ENCODE results near the gene IMPDH1.
A peak's percentile ranks its signal among the peaks of the same experiment; 100 is the strongest.

Gene IMPDH1

DNA sequence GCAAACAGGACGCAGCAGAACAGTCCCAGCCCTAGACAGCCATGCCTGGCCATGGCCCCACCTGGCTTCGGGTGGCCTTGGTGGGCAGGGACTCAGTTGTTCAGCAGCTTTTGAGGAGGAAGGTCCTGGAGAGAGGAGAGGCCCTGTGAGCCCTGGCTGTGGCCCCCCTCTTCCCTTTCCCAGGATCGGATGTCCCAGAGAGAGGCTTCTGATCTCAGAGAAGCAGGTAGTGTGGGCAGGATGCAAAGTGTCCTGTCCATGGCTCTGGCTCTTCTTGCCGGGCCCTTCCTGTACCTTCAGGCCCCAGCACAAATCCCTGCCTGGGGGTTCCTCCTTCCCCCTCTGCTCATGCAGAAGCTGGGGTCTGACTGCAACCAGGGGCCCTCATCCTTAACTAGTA is 49.8 kb downstream of the IMPDH1 start:
- no peak for DNase-seq

DNA sequence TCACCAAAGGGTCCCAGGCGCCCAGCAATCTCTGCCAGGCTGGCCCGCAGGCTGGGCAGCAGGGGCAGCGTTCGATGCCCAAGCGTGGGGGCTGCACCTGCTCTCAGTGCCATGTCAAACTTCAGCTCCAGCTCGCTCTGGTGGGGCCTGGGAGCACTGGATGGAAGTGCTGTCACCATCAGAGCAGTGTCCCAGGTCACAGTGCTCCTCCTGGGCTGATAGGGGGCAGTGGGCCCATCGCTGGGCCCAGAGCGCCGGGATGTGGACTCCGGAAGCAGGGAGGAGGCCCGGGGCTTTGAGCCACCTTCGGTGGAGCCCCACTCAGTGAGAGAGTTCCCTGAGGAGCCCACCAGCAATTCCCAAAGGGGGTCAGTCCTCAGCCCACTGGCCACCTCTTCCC is 50.4 kb downstream of the IMPDH1 start:
- no peak for DNase-seq

DNA sequence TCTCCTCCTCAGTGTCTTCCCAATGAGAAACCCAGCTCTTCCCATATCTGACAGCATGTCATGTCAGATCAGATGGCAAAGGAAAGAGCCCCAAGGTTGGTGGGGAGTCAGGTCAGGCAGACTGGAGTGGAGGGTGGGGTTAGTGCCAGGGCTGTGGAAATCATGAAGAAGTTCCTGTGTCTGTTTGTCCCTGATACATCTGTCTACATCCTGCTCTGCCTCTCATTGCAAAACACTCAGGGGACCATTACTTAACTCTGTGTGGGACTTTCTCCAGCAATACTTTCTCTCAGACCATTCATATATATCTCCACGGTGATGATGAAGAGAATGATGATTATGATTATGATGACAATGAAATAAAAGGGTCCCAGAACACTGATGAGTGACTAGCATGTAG is 51.5 kb downstream of the IMPDH1 start:
- DNase-seq: no peak

DNA sequence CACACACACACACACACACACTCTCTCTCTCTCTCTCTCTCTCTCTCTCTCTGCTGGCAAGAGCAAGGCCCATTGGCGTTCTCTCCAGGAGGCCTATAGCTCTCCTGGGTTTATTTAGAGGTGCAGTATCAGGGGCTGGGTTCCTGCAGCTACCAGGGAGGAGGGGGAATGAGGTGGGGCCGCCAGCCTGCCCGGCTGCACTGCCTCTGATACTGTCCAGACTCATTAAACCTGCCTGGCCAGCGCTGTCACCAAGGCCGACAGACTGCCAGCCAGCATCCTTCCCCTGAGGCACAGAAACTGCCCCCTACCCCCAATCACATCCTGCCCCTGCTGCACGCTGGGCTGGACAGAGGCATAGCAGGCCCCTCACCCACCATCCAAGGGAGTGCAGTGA is 52.6 kb downstream of the IMPDH1 start:
- no peak for DNase-seq

DNA sequence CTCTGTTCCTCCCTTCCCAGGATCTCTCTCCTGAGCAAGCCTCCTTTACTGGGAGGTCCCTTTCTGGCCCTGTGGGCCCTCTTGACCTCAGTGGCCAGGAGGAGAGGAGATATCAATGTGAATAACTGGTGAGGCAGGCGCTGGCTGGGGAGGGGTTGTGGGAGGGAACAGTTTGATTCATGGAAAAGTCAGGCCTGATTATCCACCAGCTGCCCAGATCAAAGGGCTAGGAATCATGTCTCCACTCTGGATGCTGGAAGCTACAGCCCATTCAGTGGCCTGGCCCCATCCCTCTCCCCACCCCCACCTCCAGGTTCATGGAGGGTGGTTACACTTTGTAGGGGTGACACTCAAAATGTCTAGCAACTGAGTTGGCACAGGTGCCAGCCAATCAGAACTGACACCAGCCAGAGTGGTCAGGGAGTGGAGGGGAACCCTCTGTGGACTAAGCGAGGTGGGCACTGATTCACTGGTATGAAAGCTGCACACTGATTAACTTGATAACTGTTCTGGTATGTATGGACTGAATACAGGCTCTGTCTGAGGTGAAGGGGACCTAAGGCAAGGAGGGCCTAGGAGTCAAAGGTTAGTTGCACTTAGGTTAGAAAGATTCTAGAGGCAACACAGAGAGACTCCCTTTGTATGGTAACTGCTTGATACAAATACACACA is 53.1 kb downstream of the IMPDH1 start:
- no peak for DNase-seq

DNA sequence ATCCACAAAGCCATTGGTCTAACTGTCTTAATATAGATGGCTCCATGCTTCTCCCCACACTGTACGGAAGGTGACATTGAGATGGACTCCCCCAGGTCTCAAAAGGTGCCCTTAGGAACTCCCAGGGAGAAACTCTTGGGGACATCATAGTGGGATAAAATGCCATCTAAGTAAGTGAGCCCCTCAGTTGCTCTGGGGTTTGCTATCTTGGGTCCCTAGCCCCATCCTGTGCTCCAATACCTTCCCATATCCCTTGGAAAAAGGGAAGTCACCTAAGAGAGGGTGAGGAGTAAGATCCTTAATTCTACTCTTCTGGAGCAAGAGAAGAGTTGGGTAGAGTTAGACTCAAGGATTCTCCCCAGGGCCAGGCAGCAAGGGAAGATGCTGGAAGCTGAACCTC is 56.2 kb downstream of the IMPDH1 start:
- no peak for DNase-seq

DNA sequence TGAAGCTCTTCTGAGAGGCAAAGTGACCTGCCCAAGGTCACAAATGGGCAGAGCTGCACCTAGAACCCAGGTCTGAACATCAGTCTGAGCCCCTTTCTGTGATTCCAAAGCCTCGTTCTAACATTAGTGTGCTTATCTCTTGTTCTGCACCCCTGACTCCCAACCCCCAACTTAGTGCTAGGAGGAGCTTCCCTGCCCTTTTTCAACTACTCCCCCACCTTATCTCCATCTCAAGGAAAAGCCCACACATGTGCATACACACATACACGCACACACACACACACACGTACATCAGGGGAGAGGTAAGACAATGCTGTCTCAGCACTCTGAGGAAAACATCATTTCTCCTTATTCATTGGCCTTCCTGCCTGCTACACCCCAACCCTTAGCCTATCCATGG is 56.6 kb downstream of the IMPDH1 start:
- DNase-seq: no peak

DNA sequence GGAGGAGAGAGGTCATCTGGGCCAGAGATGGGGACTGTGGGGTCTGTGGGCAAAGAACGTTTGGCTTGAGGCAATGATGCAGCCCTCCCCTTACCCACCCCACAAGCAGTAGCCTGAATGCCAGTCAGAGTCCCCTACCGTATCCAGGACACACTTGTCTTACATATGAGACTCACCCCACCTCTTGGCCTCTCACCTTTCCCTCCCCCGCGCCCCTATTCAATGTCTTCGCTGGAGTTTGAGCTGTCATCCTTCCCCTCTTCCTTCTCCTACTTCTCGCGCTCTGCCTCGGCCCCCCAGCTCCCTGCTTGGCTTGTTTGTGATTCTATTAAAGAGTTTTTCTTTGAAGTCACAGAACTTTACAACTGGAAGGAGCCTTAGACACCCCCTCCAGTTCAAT is 57.1 kb downstream of the IMPDH1 start:
- no peak for DNase-seq

DNA sequence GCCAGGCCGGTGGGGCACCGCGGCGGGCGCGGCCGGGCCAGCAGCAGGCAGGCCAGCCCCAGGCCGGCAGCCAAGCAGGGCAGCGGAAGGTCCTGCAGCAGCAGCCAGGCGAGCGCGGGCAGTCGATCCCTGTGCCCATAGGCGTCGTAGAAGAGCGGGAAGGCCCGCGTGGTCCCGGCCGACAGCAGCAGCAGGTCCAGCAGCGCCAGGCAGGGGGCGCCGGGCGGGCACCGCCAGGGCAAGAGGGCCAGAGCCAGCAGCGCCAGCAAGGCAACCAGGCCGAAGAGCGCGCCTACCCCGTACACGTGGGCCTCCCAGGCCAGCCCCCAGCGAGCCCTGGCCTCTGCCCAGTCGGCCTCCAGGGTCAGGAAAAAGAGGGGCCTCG is 57.6 kb downstream of the IMPDH1 start:
- DNase-seq: peak in 7 of 14 donors; percentile 6 to 62 (median 27)

DNA sequence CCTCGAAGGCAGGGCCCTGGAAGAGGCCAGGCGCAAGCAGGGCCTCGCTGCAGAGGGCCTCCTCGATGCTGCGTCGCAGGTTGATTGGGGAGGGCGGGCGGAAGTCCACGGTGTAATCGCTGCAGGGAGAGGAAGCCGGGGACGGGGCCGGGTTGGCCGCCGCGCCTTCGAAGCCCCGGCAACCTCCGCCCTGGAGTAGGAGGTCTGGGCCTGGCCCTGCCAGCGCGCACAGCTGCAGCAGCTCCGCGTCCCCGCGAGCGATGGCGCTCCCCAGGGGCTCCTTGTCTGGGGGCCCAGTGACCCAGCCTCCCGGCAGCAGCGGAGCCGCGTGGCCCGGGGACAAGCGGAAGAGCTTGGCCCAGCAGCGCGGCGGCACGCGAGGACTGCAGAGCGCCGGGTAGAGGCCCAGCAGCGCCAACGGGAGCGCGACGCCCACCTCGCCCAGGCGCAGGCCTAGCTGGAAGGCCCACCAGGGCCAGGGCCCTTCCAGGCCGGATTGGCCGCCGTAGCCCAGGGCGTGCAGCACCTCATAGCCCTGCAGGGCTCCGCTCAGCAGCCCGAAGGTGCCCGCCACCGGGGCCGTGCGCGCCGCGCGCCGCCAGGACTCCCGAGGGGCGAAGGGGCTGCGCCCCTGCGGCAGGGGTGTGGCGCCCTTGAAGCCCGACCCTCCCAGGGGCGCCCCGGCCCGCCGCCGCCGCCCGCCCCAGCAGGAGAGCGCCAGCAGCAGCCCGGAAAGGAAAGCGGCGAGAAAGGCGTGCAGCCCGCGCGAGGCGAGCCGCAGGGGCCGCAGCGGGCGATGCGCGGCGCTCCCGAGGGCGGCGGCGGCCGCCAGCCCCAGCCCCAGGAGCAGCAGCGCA is 58.3 kb downstream of the IMPDH1 start:
- DNase-seq: no peak

DNA sequence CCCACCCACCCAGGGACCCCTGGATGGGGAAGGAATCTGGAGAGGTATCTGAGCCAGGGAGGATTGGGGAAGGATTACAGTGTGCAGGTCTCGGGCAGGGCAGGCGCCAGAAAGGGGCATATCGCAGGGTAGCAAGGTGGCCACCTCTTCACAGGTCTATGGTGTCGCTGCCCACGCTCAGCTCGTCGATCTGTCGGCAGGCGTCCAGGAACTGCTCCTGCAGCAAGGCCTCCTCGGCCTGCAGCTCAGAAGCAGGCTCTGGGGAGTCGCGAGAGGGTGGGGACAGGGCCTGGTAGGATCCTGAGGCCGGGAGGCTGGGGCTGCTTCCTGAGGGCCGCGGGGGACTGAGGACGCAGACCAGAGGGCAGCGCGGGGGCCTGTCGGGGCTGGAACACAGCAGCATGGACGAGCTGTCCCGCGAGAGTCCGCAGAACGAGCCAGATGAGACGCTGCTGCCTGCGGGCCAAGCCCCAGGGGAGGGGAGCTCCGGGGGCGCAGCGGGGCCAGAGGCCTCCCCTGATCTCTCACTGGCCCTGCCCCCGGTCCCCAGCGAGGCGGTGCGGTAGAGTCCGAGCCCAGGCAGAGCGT is 59.0 kb downstream of the IMPDH1 start:
- no peak for DNase-seq

DNA sequence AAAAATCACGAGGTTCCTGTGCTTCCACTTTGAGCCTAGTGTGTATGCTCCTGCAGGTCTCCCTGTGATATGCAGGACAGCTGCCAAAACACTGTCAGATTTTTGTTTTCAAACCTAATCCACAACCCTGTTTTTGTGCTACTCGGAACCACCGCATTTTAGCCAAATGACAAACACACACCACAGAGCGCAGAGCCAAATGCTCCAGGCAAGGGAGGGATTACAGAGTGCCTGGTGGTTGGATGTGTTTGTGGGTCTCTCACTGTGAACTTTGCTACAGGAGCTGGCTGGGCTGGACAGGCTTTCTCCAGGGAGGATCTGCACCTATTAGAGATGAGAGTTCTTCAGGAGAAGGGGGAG is 60.3 kb downstream of the IMPDH1 start:
- DNase-seq: no peak

DNA sequence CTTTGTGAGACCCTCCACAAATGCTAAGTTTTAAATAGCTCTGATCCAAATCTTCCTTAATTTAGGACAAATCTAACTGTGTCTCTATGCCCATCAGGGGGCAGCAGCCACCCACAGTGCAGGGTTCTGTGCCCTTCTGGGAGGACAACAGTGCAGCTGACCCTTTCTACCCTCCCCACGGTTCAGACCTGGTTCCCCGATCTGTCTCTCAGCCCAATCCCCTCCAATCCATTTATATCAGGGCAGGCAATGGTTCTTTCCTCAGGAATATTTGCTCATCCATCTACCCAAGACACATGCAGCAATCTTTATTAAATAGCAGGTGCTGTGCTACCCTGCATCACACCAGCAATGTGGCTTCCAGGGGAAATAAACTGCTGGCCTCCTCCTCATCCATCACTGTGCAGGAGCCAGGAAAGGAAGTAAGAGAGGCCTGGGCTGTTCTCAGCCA is 62.1 kb downstream of the IMPDH1 start:
- peak in 6 of 14 donors; percentile 8 to 49 (median 30) for DNase-seq

DNA sequence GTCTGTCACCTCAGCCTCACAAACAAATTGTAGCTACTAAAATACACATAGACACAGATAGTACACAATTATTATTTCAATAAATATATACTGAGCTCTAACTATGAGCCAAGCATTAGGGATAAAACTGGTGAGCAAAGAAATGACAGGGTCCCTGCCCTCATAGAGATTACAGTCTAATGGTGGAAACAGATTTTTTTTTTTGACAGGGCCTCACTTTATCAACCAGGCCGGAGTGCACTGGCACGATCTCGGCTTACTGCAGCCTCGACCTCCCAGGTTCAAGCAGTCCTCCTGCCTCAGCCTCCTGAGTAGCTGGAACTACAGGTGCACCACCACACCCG is 65.4 kb downstream of the IMPDH1 start:
- DNase-seq: no peak

DNA sequence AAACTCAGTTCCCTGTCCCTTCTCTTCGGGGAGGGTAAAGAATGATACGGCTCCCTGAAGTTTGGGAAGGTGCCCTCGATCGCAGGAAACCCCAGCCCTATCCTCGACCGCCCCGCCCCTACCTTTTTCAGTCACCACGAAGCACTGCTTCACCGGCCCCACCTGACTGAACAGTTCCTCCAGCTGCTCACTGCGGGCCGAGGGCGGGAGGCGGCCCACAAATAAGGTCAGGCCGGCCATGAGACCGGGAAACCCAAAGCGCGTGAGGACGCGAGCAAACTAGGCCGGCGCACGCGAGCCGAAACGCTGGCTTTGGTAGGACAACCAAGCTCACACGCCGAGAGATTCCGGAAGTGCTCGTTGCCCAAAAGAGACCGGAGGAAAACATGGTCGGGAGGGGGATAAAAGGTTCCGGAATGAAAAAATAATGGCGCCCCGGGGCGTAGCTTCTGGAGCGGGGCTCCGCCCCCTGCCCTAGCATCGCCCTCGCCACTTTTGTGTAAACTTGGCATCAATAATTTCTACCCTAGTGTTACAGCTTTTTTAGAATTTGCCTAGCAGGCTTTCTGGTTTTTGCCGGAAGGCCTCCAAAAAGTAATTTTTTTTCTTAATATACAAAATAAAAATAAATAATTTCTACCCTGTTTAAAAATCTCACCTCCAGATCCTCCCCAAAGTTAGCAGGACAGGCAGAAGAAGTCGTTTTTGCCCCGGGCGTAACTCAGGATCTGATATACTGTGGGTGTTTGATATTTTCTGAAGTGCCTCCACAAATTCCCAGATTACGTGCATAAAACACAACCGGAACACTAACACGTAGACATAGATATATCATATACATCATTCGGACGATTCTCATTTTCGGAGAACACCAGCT is 66.0 kb downstream of the IMPDH1 start, which contains the start of gene RBM28:
Gene RBM28 (minus strand): TSS at position 355 of the 877 bp plus-strand sequence. CDS start 115 bp downstream, at position 240.
- DNase-seq: peak; percentile 16 to 89 (median 83)
